HG03039 (cell line): ENCODE data around the gene OR51V1.
"Not testable (repeated sequence)": the region's sequence is repeated elsewhere in the genome, so short reads cannot be mapped to it uniquely, and the experiment has no call there.

Experiments
- ATAC-seq: cut with Tn5 transposase; IDR thresholded peaks from one replicate; pipeline ENCODE4 v1.9.1; 2021; ENCODE audit warnings: mild to moderate bottlenecking, moderate library complexity; ENCODE audit not compliant: unreplicated experiment

OR51V1 gene, protein sequence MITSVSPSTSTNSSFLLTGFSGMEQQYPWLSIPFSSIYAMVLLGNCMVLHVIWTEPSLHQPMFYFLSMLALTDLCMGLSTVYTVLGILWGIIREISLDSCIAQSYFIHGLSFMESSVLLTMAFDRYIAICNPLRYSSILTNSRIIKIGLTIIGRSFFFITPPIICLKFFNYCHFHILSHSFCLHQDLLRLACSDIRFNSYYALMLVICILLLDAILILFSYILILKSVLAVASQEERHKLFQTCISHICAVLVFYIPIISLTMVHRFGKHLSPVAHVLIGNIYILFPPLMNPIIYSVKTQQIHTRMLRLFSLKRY

GRCh38 chr11:5200582-5200981 lies at the start of gene OR51V1:
Gene OR51V1, minus strand, starts transcription at chr11:5200682. Its CDS starts 0 bp downstream, at chr11:5200682.
- ATAC-seq, result no peak

- not testable (repeated sequence) for ATAC-seq
Measured at GRCh38 chr11:5249807-5250396, 49.4 kb upstream of the OR51V1 start, which contains the start of gene HBG1. Gene HBG1, minus strand, starts transcription at chr11:5249857. Its CDS starts 53 bp downstream, at chr11:5249804.

DNA sequence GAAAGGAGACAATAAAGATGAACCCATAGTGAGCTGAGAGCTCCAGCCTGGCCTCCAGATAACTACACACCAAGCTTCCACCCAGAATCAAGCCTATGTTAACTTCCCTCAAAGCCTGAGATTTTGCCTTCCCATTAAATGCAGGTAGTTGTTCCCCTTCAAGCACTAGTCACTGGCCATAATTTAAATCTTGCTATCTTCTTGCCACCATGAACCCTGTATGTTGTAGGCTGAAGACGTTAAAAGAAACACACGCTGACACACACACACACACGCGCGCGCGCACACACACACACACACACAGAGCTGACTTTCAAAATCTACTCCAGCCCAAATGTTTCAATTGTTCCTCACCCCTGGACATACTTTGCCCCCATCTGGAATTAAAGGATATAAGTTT lies 48.0 kb upstream of the OR51V1 start:
- not testable (repeated sequence) for ATAC-seq

- ATAC-seq, result no peak
Measured at GRCh38 chr11:5247472-5248192, 47.1 kb upstream of the OR51V1 start.

DNA sequence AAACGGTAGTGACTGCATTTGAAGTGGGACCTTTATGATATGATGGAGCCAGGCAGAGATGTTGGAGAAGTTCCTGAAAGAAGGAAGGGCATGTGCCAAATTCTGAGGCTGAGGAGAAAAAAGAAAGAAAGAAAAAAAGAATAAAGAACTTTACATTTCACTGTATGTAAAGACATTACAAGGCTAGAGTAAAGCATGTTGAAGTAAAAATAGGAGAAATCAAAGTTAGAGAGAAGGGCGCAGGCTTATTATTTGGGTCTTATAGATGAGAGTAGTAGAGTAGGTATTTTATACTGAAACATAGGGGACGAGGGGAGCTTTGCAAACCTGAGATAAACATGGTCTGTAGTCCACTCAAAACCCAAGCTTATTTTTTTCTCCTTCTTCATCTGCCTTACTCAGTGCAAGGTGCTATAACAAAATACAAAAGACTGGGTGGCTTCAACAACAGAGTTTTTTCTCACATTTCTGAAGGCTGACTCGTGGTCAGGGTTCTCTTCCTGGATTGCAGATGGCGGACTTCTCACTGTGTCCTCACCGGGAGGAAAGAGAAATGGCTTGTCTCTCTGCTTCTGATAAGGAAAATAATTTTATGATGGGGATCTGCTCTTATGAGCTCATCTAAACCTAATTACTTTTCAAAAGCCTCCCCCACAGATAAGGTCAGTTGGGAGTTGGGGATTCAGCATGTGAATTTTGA lies 46.4 kb upstream of the OR51V1 start:
- no peak for ATAC-seq

GRCh38 chr11:5245155-5245554 lies 44.7 kb upstream of the OR51V1 start:
- no peak for ATAC-seq

- no peak for ATAC-seq
Measured at GRCh38 chr11:5243816-5244180, 43.3 kb upstream of the OR51V1 start.

- no peak for ATAC-seq
Measured at GRCh38 chr11:5242933-5243815, 42.7 kb upstream of the OR51V1 start.

DNA sequence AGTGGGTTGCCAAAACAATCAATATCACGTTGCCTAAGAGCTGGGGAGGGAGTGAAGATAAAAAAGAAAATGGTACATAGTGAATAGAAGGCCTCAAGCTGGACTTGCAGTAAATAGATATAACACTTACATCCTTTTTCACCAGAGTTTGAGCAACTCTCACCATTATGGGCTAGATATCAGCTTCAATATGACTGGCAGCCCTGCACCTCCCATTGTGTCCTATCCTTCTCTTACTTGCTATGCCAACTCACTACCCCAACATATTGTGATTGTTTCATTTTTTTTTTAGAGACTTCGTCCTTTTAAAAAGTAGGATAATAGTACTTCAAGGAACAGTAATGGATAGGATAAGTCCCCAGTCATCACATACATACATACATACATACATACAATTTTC lies 41.7 kb upstream of the OR51V1 start:
- ATAC-seq, result no peak

DNA sequence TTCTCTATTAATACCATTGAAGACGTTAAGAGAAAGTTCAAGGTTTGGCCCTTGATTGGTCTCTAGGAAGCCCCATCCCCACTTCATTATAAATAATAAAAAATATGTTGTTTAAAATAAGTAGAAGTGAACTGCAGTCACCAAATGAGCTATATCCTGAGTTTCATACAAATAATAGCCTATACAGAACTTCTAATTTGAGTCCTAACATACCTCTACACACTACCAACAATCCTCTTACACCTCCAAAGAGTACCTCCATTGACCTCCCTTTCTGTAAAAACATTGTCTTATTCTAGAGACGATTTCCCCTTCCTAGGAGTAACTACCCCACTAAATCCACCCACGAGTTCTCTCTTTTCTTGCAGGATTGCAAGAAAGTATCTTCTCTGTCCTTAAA lies 41.0 kb upstream of the OR51V1 start:
- no peak for ATAC-seq

DNA sequence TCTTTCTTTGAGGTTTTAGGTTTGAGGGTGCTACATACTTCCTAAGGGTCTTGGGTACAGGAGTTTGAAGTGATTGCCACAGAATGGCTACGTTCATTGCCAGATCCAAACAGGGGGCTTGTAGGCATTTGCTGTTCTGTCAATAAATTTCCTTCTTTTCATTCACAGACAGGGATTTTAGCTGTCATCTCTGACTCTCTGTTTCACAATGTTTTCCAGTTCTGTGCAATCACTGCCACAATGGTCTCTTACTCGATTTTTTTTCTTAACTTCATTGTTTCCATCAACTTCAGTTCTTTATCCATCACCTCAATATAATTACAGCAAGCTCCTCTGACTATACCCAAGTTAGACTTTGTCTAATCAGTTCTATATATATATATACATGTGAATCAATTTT lies 40.0 kb upstream of the OR51V1 start:
- ATAC-seq, result no peak

DNA sequence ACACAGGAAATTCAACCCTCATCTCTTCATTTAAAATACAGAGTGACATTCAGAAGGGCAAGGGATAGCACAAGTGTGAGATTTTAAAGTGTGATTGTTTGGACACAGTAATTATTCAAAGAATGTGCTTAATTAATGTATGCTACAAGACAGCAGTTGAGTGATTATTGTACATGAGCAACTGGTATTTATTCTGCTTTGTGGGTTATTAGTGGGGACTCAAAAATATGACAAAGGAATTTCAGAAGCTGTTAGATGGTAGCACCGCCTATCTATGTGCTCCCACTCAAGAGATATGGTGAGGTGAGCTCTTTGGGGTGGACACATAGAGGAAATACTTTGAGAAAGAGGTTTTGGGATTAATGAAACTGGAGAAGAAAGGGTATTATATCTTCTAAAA lies 39.6 kb upstream of the OR51V1 start:
- ATAC-seq, result no peak

GRCh38 chr11:5239046-5239445 lies 38.6 kb upstream of the OR51V1 start:
- ATAC-seq, result no peak

DNA sequence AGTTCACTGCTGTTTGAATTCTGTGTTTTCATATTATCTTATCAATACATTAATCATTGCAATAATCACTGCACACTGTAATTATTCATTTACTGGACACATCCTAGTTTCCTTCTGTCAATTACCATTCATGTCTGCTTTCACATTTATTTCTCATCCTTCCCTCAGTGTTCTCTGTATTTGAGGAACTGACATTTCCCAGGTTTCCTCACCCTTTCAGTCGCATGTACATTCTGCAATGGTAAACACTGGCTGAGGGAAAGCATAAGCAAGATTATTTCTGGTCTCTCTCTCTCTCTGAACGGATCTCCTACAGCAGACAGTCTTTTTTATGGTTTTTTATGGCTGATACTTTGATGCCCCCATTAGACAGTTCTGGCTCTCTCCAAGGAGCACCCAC lies 38.0 kb upstream of the OR51V1 start:
- ATAC-seq, result no peak

- ATAC-seq, result no peak
Measured at GRCh38 chr11:5237420-5237819, 36.9 kb upstream of the OR51V1 start.

DNA sequence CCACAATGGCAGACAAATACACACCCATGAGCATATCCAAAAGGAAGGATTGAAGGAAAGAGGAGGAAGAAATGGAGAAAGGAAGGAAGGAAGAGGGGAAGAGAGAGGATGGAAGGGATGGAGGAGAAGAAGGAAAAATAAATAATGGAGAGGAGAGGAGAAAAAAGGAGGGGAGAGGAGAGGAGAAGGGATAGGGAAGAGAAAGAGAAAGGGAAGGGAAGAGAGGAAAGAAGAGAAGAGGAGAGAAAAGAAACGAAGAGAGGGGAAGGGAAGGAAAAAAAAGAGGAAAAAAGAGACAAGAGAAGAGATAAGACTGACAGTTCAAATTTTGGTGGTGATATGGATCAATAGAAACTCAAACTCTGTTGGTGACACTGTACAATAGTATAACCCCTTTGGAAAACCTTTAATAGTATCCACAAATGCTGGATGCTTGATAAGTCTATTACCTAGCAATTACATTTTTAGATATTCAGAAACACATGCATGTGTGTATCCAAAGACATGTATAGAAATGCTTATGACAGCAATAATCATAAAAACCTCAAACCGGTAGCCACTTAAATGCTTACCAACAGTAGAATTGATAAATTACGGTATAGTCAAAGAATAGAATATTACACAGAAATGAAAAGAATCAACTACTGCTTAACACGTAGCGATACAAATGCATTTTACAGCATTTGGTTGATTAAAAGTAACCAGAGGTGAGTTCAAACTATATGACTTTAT lies 35.0 kb upstream of the OR51V1 start:
- ATAC-seq, result no peak

GRCh38 chr11:5234381-5234834 lies 33.9 kb upstream of the OR51V1 start, which contains the start of gene HBD:
Gene HBD, minus strand, starts transcription at chr11:5234483. Its CDS starts 50 bp downstream, at chr11:5234433.
- peak; percentile 76 for ATAC-seq

DNA sequence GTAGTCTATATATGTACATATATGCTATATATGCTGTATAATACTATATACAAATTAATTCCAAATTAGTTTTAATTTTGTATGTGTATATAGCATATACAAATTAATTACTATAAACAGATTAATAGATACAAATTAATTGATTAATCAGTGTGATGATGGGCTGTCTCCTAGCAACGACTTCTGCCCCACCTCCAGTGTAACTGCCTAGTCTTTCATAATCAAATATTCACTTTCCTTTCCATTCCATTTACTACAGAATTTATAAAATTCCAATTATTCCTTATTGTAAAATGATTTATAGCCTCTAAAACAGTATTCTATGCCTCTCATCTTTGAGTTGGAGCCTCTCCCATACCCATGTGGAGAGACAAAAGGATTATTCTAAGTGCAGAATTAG lies 32.8 kb upstream of the OR51V1 start:
- ATAC-seq, result no peak

- no peak for ATAC-seq
Measured at GRCh38 chr11:5232821-5233220, 32.3 kb upstream of the OR51V1 start.

GRCh38 chr11:5232176-5232575 lies 31.7 kb upstream of the OR51V1 start:
- ATAC-seq, result no peak
